Measurements from ENCODE around the gene PTGIS.

The PTGIS gene

GRCh38 chr20:49505518-49505917, 62.4 kb downstream of the PTGIS start:
- in situ Hi-C loops (cut with HindIII; ENCODE audit: low sequenced_read_pairs) = no loop called here

GRCh38 chr20:49503176-49503575, 64.8 kb downstream of the PTGIS start:
- in situ Hi-C loops (cut with HindIII; ENCODE audit: low sequenced_read_pairs) = no loop called here

- in situ Hi-C loops (cut with HindIII; ENCODE audit: low sequenced_read_pairs) = no loop called here
These were observed 66.0 kb downstream of the PTGIS start for GRCh38 chr20:49501917-49502316.

- in situ Hi-C loops (cut with HindIII; ENCODE audit: low sequenced_read_pairs) = no loop called here
These were observed 70.6 kb downstream of the PTGIS start for GRCh38 chr20:49497398-49497669.

GRCh38 chr20:49496553-49497397, 71.2 kb downstream of the PTGIS start:
- in situ Hi-C loops (cut with HindIII; ENCODE audit: low sequenced_read_pairs) = no loop called here

- in situ Hi-C loops (cut with HindIII; ENCODE audit: low sequenced_read_pairs) = no loop called here
These were observed 71.9 kb downstream of the PTGIS start for GRCh38 chr20:49496043-49496442.

GRCh38 chr20:49490689-49491088, 77.2 kb downstream of the PTGIS start:
- in situ Hi-C loops (cut with HindIII; ENCODE audit: low sequenced_read_pairs) = loop anchor here (5.0 kb wide), 1 partner anchor 168 kb away; no protein-coding TSS in a partner anchor

- in situ Hi-C loops (cut with HindIII; ENCODE audit: low sequenced_read_pairs) = loop anchor here (5.0 kb wide), 1 partner anchor 167 kb away; no protein-coding TSS in a partner anchor
These were observed 78.2 kb downstream of the PTGIS start for GRCh38 chr20:49489688-49490087.

GRCh38 chr20:49486064-49486463, 81.9 kb downstream of the PTGIS start:
- in situ Hi-C loops (cut with HindIII; ENCODE audit: low sequenced_read_pairs) = no loop called here

GRCh38 chr20:49485563-49485962, 82.4 kb downstream of the PTGIS start:
- in situ Hi-C loops (cut with HindIII; ENCODE audit: low sequenced_read_pairs) = no loop called here

- in situ Hi-C loops (cut with HindIII; ENCODE audit: low sequenced_read_pairs) = no loop called here
These were observed 83.5 kb downstream of the PTGIS start for GRCh38 chr20:49484180-49485140.

GRCh38 chr20:49483696-49484123, 84.2 kb downstream of the PTGIS start:
- in situ Hi-C loops (cut with HindIII; ENCODE audit: low sequenced_read_pairs) = no loop called here

GRCh38 chr20:49483018-49483695, 84.8 kb downstream of the PTGIS start:
- in situ Hi-C loops (cut with HindIII; ENCODE audit: low sequenced_read_pairs) = no loop called here

- in situ Hi-C loops (cut with HindIII; ENCODE audit: low sequenced_read_pairs) = no loop called here
These were observed 85.3 kb downstream of the PTGIS start, which contains the start of gene KCNB1 for GRCh38 chr20:49482621-49483017. Gene KCNB1, minus strand, starts transcription at chr20:49482668. Its CDS starts 188 bp downstream, at chr20:49482480.

GRCh38 chr20:49482173-49482572, 85.8 kb downstream of the PTGIS start:
- in situ Hi-C loops (cut with HindIII; ENCODE audit: low sequenced_read_pairs) = no loop called here

GRCh38 chr20:49481116-49481515, 86.8 kb downstream of the PTGIS start:
- in situ Hi-C loops (cut with HindIII; ENCODE audit: low sequenced_read_pairs) = no loop called here

- in situ Hi-C loops (cut with HindIII; ENCODE audit: low sequenced_read_pairs) = no loop called here
These were observed 87.7 kb downstream of the PTGIS start for GRCh38 chr20:49480236-49480635.

GRCh38 chr20:49479785-49480184, 88.2 kb downstream of the PTGIS start:
- in situ Hi-C loops (cut with HindIII; ENCODE audit: low sequenced_read_pairs) = no loop called here

GRCh38 chr20:49478754-49479689, 88.9 kb downstream of the PTGIS start:
- in situ Hi-C loops (cut with HindIII; ENCODE audit: low sequenced_read_pairs) = no loop called here

- in situ Hi-C loops (cut with HindIII; ENCODE audit: low sequenced_read_pairs) = no loop called here
These were observed 89.7 kb downstream of the PTGIS start for GRCh38 chr20:49478266-49478665.

All from endothelial cell of hepatic sinusoid (primary cell).